PC-3 (cell line): ENCODE measurements around the gene TEX29. TPM values are rescaled to one million over a fixed set of nuclear protein-coding genes. Genes with fewer than 3 reads are reported as not detected.

ENCODE experiments used
- ATAC-seq: fragments of 200-7000 bp; cut with Tn5 transposase; 2 replicates; pipeline ENCODE4 v1.9.1; 2020; ENCODE audit warnings: mild to moderate bottlenecking, moderate library complexity
- BruUV-seq: library from RNA; stranded (reverse); fragments of 400-500 nt; replicated peaks from 2 replicates; lab custom pipeline; 2021; lab: Mats Ljungman, UMichigan
- CTCF ChIA-PET: fragments of 300-600 bp; sonication (Branson Sonifier 250); formaldehyde crosslinking; loops from one replicate; lab custom pipeline; 2022; ENCODE audit warnings: antibody characterized with exemption; lab: Charles Lee
- POLR2A ChIA-PET: fragments of 300-600 bp; sonication (Branson Sonifier 250); formaldehyde crosslinking; loops from one replicate; lab custom pipeline; 2022; ENCODE audit warnings: antibody characterized with exemption; ENCODE audit not compliant: unreplicated experiment; lab: Charles Lee
- DNase-seq: peaks from one replicate; pipeline ENCODE4 v3.0.0-alpha.2; 2015
- H2AFZ ChIP-seq: fragments of 300-600 bp; sonication (generic); 2 replicates; pipeline ENCODE4 v1.6.0; 2016; ENCODE audit warnings: antibody characterized with exemption, low read length
- H3F3A ChIP-seq: fragments of 300-600 bp; sonication (generic); one replicate; pipeline ENCODE4 v1.6.0; 2017; ENCODE audit warnings: antibody characterized with exemption, low read length, control low read depth, mild to moderate bottlenecking; ENCODE audit not compliant: unreplicated experiment
- H3K27ac ChIP-seq: fragments of 300-600 bp; sonication (generic); 2 replicates; pipeline ENCODE4 v1.5.1; 2016; ENCODE audit warnings: mild to moderate bottlenecking, low read length
- H3K27me3 ChIP-seq: fragments of 300-600 bp; sonication (generic); 2 replicates; pipeline ENCODE4 v1.6.1; 2016; ENCODE audit warnings: low read length, mixed read lengths
- H3K36me3 ChIP-seq: fragments of 300-600 bp; sonication (generic); 2 replicates; pipeline ENCODE4 v1.6.1; 2016; ENCODE audit warnings: low read depth, mixed run types, low read length, mixed read lengths
- H3K4me1 ChIP-seq: fragments of 300-600 bp; sonication (generic); 2 replicates; pipeline ENCODE4 v1.5.1; 2016; ENCODE audit warnings: low read length; ENCODE audit not compliant: insufficient read depth
- H3K4me2 ChIP-seq: fragments of 300-600 bp; sonication (generic); 2 replicates; pipeline ENCODE4 v1.6.0; 2016; ENCODE audit warnings: low read length
- H3K4me3 ChIP-seq: fragments of 300-600 bp; sonication (generic); 2 replicates; pipeline ENCODE4 v1.5.1; 2016; ENCODE audit warnings: mild to moderate bottlenecking, low read length, mixed read lengths
- H3K79me2 ChIP-seq: fragments of 300-600 bp; sonication (generic); 2 replicates; pipeline ENCODE4 v1.6.1; 2017; ENCODE audit warnings: low read length, mixed read lengths
- H3K9ac ChIP-seq: fragments of 300-600 bp; sonication (generic); 2 replicates; pipeline ENCODE4 v1.6.0; 2016; ENCODE audit warnings: mild to moderate bottlenecking, low read length
- H3K9me2 ChIP-seq: fragments of 300-600 bp; sonication (generic); replicated peaks from 2 replicates; pipeline ENCODE4 v1.6.1; 2016; ENCODE audit warnings: mixed run types, low read length, mixed read lengths
- H3K9me3 ChIP-seq: fragments of 300-600 bp; sonication (generic); 2 replicates; pipeline ENCODE4 v1.6.1; 2016; ENCODE audit warnings: low read length, mixed read lengths
- H4K20me1 ChIP-seq: fragments of 300-600 bp; sonication (generic); 2 replicates; pipeline ENCODE4 v1.6.1; 2016; ENCODE audit warnings: low read length, mixed read lengths
- EZH2 ChIP-seq: fragments of 300-600 bp; sonication (generic); IDR thresholded peaks from one replicate; pipeline ENCODE4 v1.6.1; 2017; ENCODE audit warnings: antibody characterized with exemption, mild to moderate bottlenecking, low read length; ENCODE audit not compliant: unreplicated experiment
- EZH2phosphoT487 ChIP-seq: fragments of 300-600 bp; sonication (generic); IDR thresholded peaks from 2 replicates; pipeline ENCODE4 v1.6.1; 2018; ENCODE audit warnings: mild to moderate bottlenecking, antibody characterized with exemption, low read length, borderline replicate concordance
- intact Hi-C: fragments of 100-400 bp; cut with micrococcal nuclease; formaldehyde crosslinking; loops from 2 replicates; pipeline ENCODE4 v1.9.0; 2023
- total RNA-seq: library from RNA; depleted of rRNA; stranded (reverse); fragments of >200 nt; gene quantifications from 2 replicates; pipeline ENCODE4 v1.2.3, GENCODE V29; 2014
- TF ChIP-seq, protein P1 (sequence below): fragments of 300-600 bp; sonication (generic); conservative IDR thresholded peaks from 2 replicates; pipeline ENCODE4 v1.5.1; 2017; ENCODE audit warnings: antibody characterized with exemption, low read depth, mild to moderate bottlenecking, low read length

The TEX29 gene
- total RNA-seq, 1 experiment from 2014 or later = not detected

DNA sequence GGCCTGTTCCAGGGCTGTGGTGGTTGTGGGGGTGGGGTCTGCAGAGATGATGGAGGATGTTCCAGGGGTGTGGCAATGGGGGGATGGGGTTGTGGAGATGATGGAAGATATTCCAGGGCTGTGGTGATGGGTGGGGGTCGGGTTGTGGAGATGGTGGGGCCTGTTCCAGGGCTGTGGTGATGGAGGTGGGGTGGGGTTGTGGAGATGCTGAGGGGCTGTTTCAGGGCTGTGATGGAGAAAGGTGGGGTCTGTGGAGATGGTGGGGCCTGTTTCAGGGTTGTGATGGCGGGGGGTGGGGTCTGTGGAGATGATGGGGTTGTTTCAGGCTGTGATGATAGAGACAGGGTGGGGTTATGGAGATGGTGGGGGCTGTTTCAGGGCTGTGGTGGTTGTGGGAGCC lies 62.0 kb downstream of the TEX29 start:
- CTCF ChIA-PET = no interaction called here
- no peak overlapping the region for H3K4me3 ChIP-seq
- H3K27ac ChIP-seq = no peak overlapping the region
- BruUV-seq = no TSS peak
- POLR2A ChIA-PET = no interaction called here
- no peak overlapping the region for H3K4me2 ChIP-seq
- no peaks in the 10 kb centered on the region for H3K36me3 ChIP-seq
- no peaks in the 10 kb centered on the region for H4K20me1 ChIP-seq
- no peaks in the 10 kb centered on the region for H3K79me2 ChIP-seq
- H3K27me3 ChIP-seq = peaks cover 8% of the 10 kb centered on the region; the same call in 1 of the 2 replicates
- no peaks in the 10 kb centered on the region for H3K9me3 ChIP-seq
- ATAC-seq (no peak), DNase-seq (no peak)
- H2AFZ ChIP-seq = no peak overlapping the region
- H3K9me2 ChIP-seq = no peaks in the 10 kb centered on the region
- no peaks in the 10 kb centered on the region for H3K4me1 ChIP-seq
- no peak overlapping the region for H3K9ac ChIP-seq
- TF ChIP-seq EZH2phosphoT487 (no peak), EZH2 (no peak)
- TF ChIP-seq, protein P1, sequence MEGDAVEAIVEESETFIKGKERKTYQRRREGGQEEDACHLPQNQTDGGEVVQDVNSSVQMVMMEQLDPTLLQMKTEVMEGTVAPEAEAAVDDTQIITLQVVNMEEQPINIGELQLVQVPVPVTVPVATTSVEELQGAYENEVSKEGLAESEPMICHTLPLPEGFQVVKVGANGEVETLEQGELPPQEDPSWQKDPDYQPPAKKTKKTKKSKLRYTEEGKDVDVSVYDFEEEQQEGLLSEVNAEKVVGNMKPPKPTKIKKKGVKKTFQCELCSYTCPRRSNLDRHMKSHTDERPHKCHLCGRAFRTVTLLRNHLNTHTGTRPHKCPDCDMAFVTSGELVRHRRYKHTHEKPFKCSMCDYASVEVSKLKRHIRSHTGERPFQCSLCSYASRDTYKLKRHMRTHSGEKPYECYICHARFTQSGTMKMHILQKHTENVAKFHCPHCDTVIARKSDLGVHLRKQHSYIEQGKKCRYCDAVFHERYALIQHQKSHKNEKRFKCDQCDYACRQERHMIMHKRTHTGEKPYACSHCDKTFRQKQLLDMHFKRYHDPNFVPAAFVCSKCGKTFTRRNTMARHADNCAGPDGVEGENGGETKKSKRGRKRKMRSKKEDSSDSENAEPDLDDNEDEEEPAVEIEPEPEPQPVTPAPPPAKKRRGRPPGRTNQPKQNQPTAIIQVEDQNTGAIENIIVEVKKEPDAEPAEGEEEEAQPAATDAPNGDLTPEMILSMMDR = no peak
- H3F3A ChIP-seq = no peaks in the 10 kb centered on the region
- intact Hi-C loops = no loop called here

DNA sequence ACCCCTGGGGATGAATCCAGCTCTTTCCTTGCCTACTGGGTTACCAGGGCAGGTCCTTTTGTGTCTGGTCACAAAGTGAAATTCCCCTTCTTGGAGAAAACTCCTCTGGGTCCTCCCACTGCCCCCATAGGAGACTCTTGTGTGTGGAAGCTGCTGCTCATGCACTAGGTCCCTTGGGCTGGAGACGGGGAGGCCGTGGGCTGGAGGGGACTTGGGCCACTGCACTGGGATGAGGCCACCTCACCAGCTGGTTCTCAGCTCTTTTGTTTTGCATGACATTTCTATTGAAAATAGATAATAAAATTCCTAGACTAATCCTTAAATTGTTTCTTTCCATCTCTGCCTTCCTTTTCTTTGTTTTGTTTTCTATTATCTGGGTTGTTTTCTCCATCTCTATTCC lies 62.4 kb downstream of the TEX29 start:
- no peak overlapping the region for H3K4me2 ChIP-seq
- H3K36me3 ChIP-seq = no peaks in the 10 kb centered on the region
- no peak for ATAC-seq
- POLR2A ChIA-PET = no interaction called here
- H3K27ac ChIP-seq = no peak overlapping the region
- no peak overlapping the region for H2AFZ ChIP-seq
- H3K4me3 ChIP-seq = no peak overlapping the region
- peaks cover 8% of the 10 kb centered on the region; the same call in 1 of the 2 replicates for H3K27me3 ChIP-seq
- DNase-seq = no peak
- no peaks in the 10 kb centered on the region for H3K9me2 ChIP-seq
- intact Hi-C loops = no loop called here
- no peaks in the 10 kb centered on the region for H3K79me2 ChIP-seq
- H4K20me1 ChIP-seq = no peaks in the 10 kb centered on the region
- no peaks in the 10 kb centered on the region for H3F3A ChIP-seq
- BruUV-seq = no TSS peak
- no peak for TF ChIP-seq EZH2phosphoT487
- TF ChIP-seq, protein P1 = no peak
- H3K9ac ChIP-seq = no peak overlapping the region
- H3K4me1 ChIP-seq = no peaks in the 10 kb centered on the region
- no peaks in the 10 kb centered on the region for H3K9me3 ChIP-seq
- CTCF ChIA-PET = no interaction called here

DNA sequence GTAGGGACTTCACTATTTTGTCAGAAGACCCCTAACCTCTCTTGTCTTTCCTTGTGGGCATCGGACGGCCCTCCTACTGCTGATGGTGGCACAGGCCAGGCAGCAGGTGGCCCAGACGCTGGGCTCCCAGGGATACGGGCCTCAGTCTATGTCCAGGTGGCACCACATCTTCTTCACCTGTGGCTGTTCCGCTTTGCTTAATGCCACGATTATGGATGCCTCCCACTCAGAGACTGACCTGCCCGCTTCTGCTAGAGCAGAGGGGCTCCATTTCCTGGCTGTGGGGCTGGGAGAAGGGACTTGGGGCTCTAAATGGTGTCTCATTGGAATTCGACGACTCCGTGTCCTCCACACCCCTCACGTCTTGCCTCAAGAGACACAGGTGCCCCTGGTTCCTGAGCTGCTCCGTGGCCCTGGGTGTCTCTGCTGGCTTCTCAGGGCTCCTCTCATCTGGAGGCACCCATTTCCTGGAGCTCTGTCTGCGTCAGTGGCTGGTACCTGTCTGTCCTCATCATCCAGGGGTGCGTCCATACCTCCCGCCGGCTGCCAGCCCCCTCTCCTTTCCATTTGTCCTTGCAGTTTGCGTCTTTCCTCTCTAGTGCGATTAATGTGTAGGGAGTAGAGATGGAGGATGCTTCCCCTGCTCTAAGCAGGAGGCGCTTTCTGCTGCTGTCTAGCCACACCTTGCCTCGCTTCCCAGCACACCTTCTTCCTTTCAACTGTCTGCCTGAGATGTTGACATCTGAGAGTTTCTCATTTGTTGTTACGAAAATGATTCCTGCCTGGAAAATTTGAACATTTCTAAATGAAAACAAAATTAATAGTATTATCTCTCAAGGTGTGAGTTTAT lies 63.4 kb downstream of the TEX29 start:
- H3K4me1 ChIP-seq = no peaks in the 10 kb centered on the region
- no peak for DNase-seq
- H3K4me3 ChIP-seq = no peak overlapping the region
- H3K27me3 ChIP-seq = peaks cover 8% of the 10 kb centered on the region; the same call in 1 of the 2 replicates
- no TSS peak for BruUV-seq
- no peak overlapping the region for H3K27ac ChIP-seq
- H3K4me2 ChIP-seq = no peak overlapping the region
- ATAC-seq = no peak
- H3K9ac ChIP-seq = no peak overlapping the region
- no peaks in the 10 kb centered on the region for H3K79me2 ChIP-seq
- H3K36me3 ChIP-seq = no peaks in the 10 kb centered on the region
- TF ChIP-seq EZH2 (no peak), EZH2phosphoT487 (no peak)
- TF ChIP-seq, protein P1 = no peak
- ChIA-PET CTCF (no interaction called here), POLR2A (no interaction called here)
- intact Hi-C loops = no loop called here
- H3K9me3 ChIP-seq = no peaks in the 10 kb centered on the region
- no peaks in the 10 kb centered on the region for H4K20me1 ChIP-seq
- H3F3A ChIP-seq = no peaks in the 10 kb centered on the region
- no peak overlapping the region for H2AFZ ChIP-seq
- no peaks in the 10 kb centered on the region for H3K9me2 ChIP-seq
